Calu3 (cell line): ENCODE measurements around the gene RARS2. TPM values are rescaled to one million over a fixed set of nuclear protein-coding genes. Genes with fewer than 3 reads are reported as not detected.
"Not testable (repeated sequence)": the region's sequence is repeated elsewhere in the genome, so short reads cannot be mapped to it uniquely, and the experiment has no call there.

ENCODE experiments used
- BruUV-seq: library from RNA; stranded (reverse); fragments of 400-500 nt; replicated peaks from 2 replicates; lab custom pipeline; 2021; lab: Mats Ljungman, UMichigan
- CTCF ChIA-PET: fragments of 300-600 bp; sonication (Branson Sonifier 250); formaldehyde crosslinking; loops from one replicate; lab custom pipeline; 2022; ENCODE audit warnings: antibody characterized with exemption; lab: Charles Lee
- DNase-seq: peaks from one replicate; pipeline ENCODE4 v3.0.0; 2022
- H3K27ac Mint-ChIP-seq: one replicate; pipeline ENCODE4 v1.8.0; 2022; ENCODE audit warnings: mixed read lengths; ENCODE audit not compliant: unreplicated experiment
- H3K27me3 Mint-ChIP-seq: one replicate; pipeline ENCODE4 v1.8.0; 2022; ENCODE audit warnings: mixed read lengths; ENCODE audit not compliant: unreplicated experiment
- H3K36me3 Mint-ChIP-seq: one replicate; pipeline ENCODE4 v1.8.0; 2022; ENCODE audit warnings: mild to moderate bottlenecking, moderate library complexity, mixed read lengths; ENCODE audit not compliant: insufficient read depth, unreplicated experiment
- H3K4me1 Mint-ChIP-seq: one replicate; pipeline ENCODE4 v1.8.0; 2022; ENCODE audit warnings: mild to moderate bottlenecking, low read depth, mixed read lengths; ENCODE audit not compliant: unreplicated experiment
- H3K4me3 Mint-ChIP-seq: one replicate; pipeline ENCODE4 v1.8.0; 2022; ENCODE audit warnings: mild to moderate bottlenecking, low read depth, moderate library complexity, mixed read lengths; ENCODE audit not compliant: unreplicated experiment
- H3K9me3 Mint-ChIP-seq: one replicate; pipeline ENCODE4 v1.8.0; 2022; ENCODE audit warnings: low read depth, mixed read lengths; ENCODE audit not compliant: unreplicated experiment
- CTCF ChIP-seq: fragments of 200-600 bp; IDR thresholded peaks from one replicate; pipeline ENCODE4 v1.8.0; 2022; ENCODE audit warnings: antibody characterized with exemption; ENCODE audit not compliant: unreplicated experiment
- intact Hi-C: fragments of 100-400 bp; cut with micrococcal nuclease; formaldehyde crosslinking; loops from one replicate; pipeline ENCODE4 v1.10.0; 2022; ENCODE audit not compliant: unreplicated experiment
- total RNA-seq: library from RNA; stranded (reverse); gene quantifications from 2 replicates; pipeline ENCODE4 v1.2.3, GENCODE V29; 2022

The RARS2 gene
- total RNA-seq, 1 experiment from 2014 or later = 24.4 TPM

GRCh38 chr6:87628424-87628823 is 38.6 kb upstream of the RARS2 start:
- no peak overlapping the region for H3K27ac Mint-ChIP-seq
- H3K27me3 Mint-ChIP-seq = no peaks in the 10 kb centered on the region
- TF ChIP-seq CTCF = no peak
- H3K4me1 Mint-ChIP-seq = no peaks in the 10 kb centered on the region
- BruUV-seq = no TSS peak
- intact Hi-C loops = no loop called here
- no peaks in the 10 kb centered on the region for H3K9me3 Mint-ChIP-seq
- CTCF ChIA-PET = no interaction called here
- no peak for DNase-seq
- no peak overlapping the region for H3K4me3 Mint-ChIP-seq
- peaks cover 6% of the 10 kb centered on the region for H3K36me3 Mint-ChIP-seq

- Mint-ChIP-seq H3K36me3 (no peaks in the 10 kb centered on the region), H3K9me3 (no peaks in the 10 kb centered on the region), H3K27ac (no peak overlapping the region), H3K4me3 (no peak overlapping the region), H3K4me1 (no peaks in the 10 kb centered on the region), H3K27me3 (no peaks in the 10 kb centered on the region)
- intact Hi-C loops = no loop called here
- DNase-seq = no peak
- TF ChIP-seq CTCF = no peak
- CTCF ChIA-PET = no interaction called here
- BruUV-seq = no TSS peak
These were observed 33.5 kb upstream of the RARS2 start for GRCh38 chr6:87623248-87623647.

DNA sequence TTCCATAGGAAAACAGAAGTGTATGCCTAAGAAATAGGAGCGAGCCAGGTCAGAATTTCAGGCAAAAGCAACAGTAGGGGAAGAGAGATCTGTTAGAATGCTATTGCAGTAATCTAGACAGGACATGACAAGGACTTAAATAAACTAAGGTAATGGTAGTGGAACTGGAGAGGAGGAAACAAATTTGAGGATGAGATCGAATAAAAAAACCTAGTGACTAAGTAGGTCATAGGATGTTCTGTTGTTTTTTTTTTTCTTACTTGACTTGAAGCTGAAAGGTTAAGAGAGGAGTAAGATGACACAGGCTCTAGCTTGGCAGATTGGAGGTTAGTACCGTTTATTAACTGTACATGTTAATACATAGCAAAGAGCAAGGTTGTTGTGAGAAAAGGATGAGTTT is 28.7 kb upstream of the RARS2 start:
- H3K9me3 Mint-ChIP-seq = no peaks in the 10 kb centered on the region
- H3K4me1 Mint-ChIP-seq = no peaks in the 10 kb centered on the region
- CTCF ChIA-PET = no interaction called here
- intact Hi-C loops = no loop called here
- no peak overlapping the region for H3K4me3 Mint-ChIP-seq
- peaks cover 6% of the 10 kb centered on the region for H3K36me3 Mint-ChIP-seq
- no peaks in the 10 kb centered on the region for H3K27me3 Mint-ChIP-seq
- no peak overlapping the region for H3K27ac Mint-ChIP-seq
- BruUV-seq = no TSS peak
- no peak for TF ChIP-seq CTCF
- no peak for DNase-seq

- no TSS peak for BruUV-seq
- H3K9me3 Mint-ChIP-seq = no peaks in the 10 kb centered on the region
- H3K36me3 Mint-ChIP-seq = peaks cover 6% of the 10 kb centered on the region
- no peak overlapping the region for H3K4me3 Mint-ChIP-seq
- CTCF ChIA-PET = no interaction called here
- no peak for TF ChIP-seq CTCF
- H3K27me3 Mint-ChIP-seq = no peaks in the 10 kb centered on the region
- no peak for DNase-seq
- H3K27ac Mint-ChIP-seq = no peak overlapping the region
- intact Hi-C loops = no loop called here
- no peaks in the 10 kb centered on the region for H3K4me1 Mint-ChIP-seq
These were observed 27.6 kb upstream of the RARS2 start for GRCh38 chr6:87617405-87617804.

DNA sequence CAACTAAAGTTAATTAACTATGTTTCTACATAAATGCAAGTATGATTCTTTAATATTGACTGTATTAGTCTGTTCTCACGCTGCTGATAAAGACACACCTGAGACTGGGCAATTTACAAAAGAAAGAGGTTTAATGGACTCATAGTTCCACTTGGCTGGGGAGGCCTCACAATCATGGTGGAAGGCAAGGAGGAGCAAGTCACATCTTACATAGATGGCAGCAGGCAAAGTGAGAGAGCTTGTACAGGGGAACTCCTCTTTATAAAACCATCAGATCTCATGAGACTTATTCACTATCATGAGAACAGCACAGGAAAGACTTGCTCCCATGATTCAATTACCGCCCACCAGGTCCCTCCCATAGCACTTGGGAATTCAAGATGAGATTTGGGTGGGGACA is 23.2 kb upstream of the RARS2 start:
- H3K27ac Mint-ChIP-seq, H3K4me1 Mint-ChIP-seq, H3K36me3 Mint-ChIP-seq, H3K27me3 Mint-ChIP-seq, BruUV-seq, H3K4me3 Mint-ChIP-seq, intact Hi-C loops, CTCF ChIA-PET, H3K9me3 Mint-ChIP-seq, DNase-seq: not testable (repeated sequence)
